Calu3 (cell line): ENCODE results near the gene CD68. TPM values are rescaled to one million over a fixed set of nuclear protein-coding genes. Genes with fewer than 3 reads are reported as not detected.

Experiments
- BruUV-seq: library from RNA; stranded (reverse); fragments of 400-500 nt; replicated peaks from 2 replicates; lab custom pipeline; 2021; lab: Mats Ljungman, UMichigan
- CTCF ChIA-PET: fragments of 300-600 bp; sonication (Branson Sonifier 250); formaldehyde crosslinking; loops from one replicate; lab custom pipeline; 2022; ENCODE audit warnings: antibody characterized with exemption; lab: Charles Lee
- DNase-seq: peaks from one replicate; pipeline ENCODE4 v3.0.0; 2022
- H3K27ac Mint-ChIP-seq: one replicate; pipeline ENCODE4 v1.8.0; 2022; ENCODE audit warnings: mixed read lengths; ENCODE audit not compliant: unreplicated experiment
- H3K27me3 Mint-ChIP-seq: one replicate; pipeline ENCODE4 v1.8.0; 2022; ENCODE audit warnings: mixed read lengths; ENCODE audit not compliant: unreplicated experiment
- H3K36me3 Mint-ChIP-seq: one replicate; pipeline ENCODE4 v1.8.0; 2022; ENCODE audit warnings: mild to moderate bottlenecking, moderate library complexity, mixed read lengths; ENCODE audit not compliant: insufficient read depth, unreplicated experiment
- H3K4me1 Mint-ChIP-seq: one replicate; pipeline ENCODE4 v1.8.0; 2022; ENCODE audit warnings: mild to moderate bottlenecking, low read depth, mixed read lengths; ENCODE audit not compliant: unreplicated experiment
- H3K4me3 Mint-ChIP-seq: one replicate; pipeline ENCODE4 v1.8.0; 2022; ENCODE audit warnings: mild to moderate bottlenecking, low read depth, moderate library complexity, mixed read lengths; ENCODE audit not compliant: unreplicated experiment
- H3K9me3 Mint-ChIP-seq: one replicate; pipeline ENCODE4 v1.8.0; 2022; ENCODE audit warnings: low read depth, mixed read lengths; ENCODE audit not compliant: unreplicated experiment
- intact Hi-C: fragments of 100-400 bp; cut with micrococcal nuclease; formaldehyde crosslinking; loops from one replicate; pipeline ENCODE4 v1.10.0; 2022; ENCODE audit not compliant: unreplicated experiment
- total RNA-seq: library from RNA; stranded (reverse); gene quantifications from 2 replicates; pipeline ENCODE4 v1.2.3, GENCODE V29; 2022
- TF ChIP-seq, protein P1 (sequence below): fragments of 200-600 bp; IDR thresholded peaks from one replicate; pipeline ENCODE4 v1.8.0; 2022; ENCODE audit warnings: antibody characterized with exemption; ENCODE audit not compliant: unreplicated experiment

The CD68 gene
- total RNA-seq, 1 experiment from 2014 or later = 28.6 TPM

DNA sequence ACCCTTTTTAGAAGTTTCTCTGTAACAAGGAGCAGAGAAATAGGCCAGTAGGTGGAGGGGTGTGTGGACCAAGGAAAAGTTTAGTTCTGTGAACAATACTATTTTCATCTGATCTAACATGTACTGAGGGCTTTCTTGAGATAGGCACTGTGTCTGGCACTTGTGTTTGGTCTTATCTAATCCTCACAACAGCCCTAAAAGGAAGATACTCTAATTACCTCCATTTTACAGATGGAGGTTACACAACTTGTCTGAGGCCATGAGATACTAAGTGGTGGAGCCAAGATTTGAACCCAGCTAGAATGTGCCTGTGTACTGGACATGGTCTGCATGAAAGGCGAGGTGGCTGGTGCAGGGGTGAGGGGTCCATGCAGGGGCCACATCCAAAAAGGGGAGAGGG, 26.1 kb upstream of the CD68 start:
- no peak for DNase-seq
- Mint-ChIP-seq H3K27me3 (no peaks in the 10 kb centered on the region), H3K27ac (no peak overlapping the region), H3K4me1 (peaks cover 34% of the 10 kb centered on the region), H3K9me3 (no peaks in the 10 kb centered on the region), H3K4me3 (no peak overlapping the region), H3K36me3 (peaks cover 19% of the 10 kb centered on the region)
- no TSS peak for BruUV-seq
- intact Hi-C loops = no loop called here
- TF ChIP-seq, protein P1, sequence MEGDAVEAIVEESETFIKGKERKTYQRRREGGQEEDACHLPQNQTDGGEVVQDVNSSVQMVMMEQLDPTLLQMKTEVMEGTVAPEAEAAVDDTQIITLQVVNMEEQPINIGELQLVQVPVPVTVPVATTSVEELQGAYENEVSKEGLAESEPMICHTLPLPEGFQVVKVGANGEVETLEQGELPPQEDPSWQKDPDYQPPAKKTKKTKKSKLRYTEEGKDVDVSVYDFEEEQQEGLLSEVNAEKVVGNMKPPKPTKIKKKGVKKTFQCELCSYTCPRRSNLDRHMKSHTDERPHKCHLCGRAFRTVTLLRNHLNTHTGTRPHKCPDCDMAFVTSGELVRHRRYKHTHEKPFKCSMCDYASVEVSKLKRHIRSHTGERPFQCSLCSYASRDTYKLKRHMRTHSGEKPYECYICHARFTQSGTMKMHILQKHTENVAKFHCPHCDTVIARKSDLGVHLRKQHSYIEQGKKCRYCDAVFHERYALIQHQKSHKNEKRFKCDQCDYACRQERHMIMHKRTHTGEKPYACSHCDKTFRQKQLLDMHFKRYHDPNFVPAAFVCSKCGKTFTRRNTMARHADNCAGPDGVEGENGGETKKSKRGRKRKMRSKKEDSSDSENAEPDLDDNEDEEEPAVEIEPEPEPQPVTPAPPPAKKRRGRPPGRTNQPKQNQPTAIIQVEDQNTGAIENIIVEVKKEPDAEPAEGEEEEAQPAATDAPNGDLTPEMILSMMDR = no peak
- CTCF ChIA-PET = no interaction called here

DNA sequence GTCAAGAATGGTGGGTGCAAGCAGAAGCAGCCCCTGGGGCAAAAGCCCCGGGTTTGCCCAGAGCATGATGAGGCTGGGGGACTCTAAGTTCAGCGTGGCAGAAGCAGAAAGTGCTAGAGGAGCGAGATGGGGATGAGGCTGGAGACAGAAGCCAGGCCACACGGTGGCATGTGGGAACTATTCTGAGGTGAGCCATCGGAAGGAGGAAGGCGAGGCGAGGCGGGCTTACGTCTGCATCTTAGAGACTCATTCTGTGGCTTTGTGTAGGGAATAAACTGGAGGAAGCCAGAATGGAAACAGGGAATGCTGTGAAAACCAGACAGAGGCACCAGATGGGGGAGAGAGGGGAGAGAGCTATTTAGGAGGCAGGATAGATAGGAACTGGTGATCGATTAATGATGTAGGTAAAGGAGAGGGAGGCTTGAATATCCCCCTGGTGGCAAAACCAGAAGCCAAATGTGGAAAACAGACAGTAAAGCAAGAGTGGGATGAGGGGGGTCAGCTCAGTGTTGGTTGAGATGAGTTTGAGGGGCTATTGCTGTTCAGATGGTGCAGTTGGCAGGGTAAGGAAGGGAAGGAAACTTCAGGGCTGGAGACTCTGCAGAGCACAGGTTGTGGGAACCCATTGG, 24.0 kb upstream of the CD68 start:
- no peak for DNase-seq
- TF ChIP-seq, protein P1 = no peak
- Mint-ChIP-seq H3K4me3 (no peak overlapping the region), H3K36me3 (peaks cover 40% of the 10 kb centered on the region), H3K27ac (peak overlapping the region; percentile 6), H3K27me3 (no peaks in the 10 kb centered on the region), H3K9me3 (no peaks in the 10 kb centered on the region), H3K4me1 (peaks cover 45% of the 10 kb centered on the region)
- CTCF ChIA-PET = interaction anchor here (0.6 kb wide), 1 partner anchor 33 kb away, joined by 5 read pairs; no protein-coding TSS in a partner anchor
- no TSS peak for BruUV-seq
- intact Hi-C loops = no loop called here

DNA sequence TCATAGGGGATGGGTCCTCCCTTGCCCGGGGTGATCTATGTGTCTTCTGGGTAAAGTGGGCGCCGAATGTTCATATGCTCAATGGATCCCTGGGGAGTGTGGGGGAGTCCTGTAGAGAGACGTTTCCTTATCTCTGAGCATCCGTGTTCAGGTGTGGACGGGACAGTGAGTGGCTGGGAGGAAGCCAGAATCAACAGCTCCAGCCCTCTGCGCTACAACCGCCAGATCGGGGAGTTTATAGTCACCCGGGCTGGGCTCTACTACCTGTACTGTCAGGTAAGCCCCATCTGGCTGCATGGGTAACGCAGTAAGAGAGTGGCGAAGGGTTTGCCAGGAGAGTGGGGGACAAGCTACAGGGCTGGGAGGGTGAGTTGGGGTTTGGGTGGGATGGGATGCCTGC, 22.8 kb upstream of the CD68 start:
- CTCF ChIA-PET = interaction anchor here (0.6 kb wide), 2 partner anchors 41 to 181 kb away, joined by 3 to 6 read pairs; no protein-coding TSS in a partner anchor
- no peak for DNase-seq
- TF ChIP-seq, protein P1 = no peak
- intact Hi-C loops = no loop called here
- no peaks in the 10 kb centered on the region for H3K27me3 Mint-ChIP-seq
- BruUV-seq = no TSS peak
- H3K4me3 Mint-ChIP-seq = no peak overlapping the region
- H3K9me3 Mint-ChIP-seq = no peaks in the 10 kb centered on the region
- H3K4me1 Mint-ChIP-seq = peaks cover 55% of the 10 kb centered on the region
- H3K27ac Mint-ChIP-seq = no peak overlapping the region
- H3K36me3 Mint-ChIP-seq = peaks cover 52% of the 10 kb centered on the region

DNA sequence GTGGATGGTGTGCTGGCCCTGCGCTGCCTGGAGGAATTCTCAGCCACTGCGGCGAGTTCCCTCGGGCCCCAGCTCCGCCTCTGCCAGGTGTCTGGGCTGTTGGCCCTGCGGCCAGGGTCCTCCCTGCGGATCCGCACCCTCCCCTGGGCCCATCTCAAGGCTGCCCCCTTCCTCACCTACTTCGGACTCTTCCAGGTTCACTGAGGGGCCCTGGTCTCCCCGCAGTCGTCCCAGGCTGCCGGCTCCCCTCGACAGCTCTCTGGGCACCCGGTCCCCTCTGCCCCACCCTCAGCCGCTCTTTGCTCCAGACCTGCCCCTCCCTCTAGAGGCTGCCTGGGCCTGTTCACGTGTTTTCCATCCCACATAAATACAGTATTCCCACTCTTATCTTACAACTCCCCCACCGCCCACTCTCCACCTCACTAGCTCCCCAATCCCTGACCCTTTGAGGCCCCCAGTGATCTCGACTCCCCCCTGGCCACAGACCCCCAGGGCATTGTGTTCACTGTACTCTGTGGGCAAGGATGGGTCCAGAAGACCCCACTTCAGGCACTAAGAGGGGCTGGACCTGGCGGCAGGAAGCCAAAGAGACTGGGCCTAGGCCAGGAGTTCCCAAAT, 22.2 kb upstream of the CD68 start:
- TF ChIP-seq, protein P1 = no peak
- H3K4me1 Mint-ChIP-seq = peaks cover 55% of the 10 kb centered on the region
- intact Hi-C loops = no loop called here
- DNase-seq = no peak
- CTCF ChIA-PET = interaction anchor here (0.6 to 1.2 kb wide), 3 partner anchors 8 to 122 kb away, joined by 3 to 4 read pairs (median 3); partner anchors contain the start of genes TMEM102 and TNFSF12
- BruUV-seq = no TSS peak
- no peaks in the 10 kb centered on the region for H3K9me3 Mint-ChIP-seq
- peak overlapping the region; percentile 90 for H3K4me3 Mint-ChIP-seq
- H3K27ac Mint-ChIP-seq = peak overlapping the region; percentile 87
- H3K27me3 Mint-ChIP-seq = no peaks in the 10 kb centered on the region
- H3K36me3 Mint-ChIP-seq = peaks cover 58% of the 10 kb centered on the region
